Upper lobe of right lung (tissue), 1 donor: ENCODE data around the gene ATG12. TPM values are rescaled to one million over a fixed set of nuclear protein-coding genes. Genes with fewer than 3 reads are reported as not detected.

Experiments
- ATAC-seq: fragments of 200-7000 bp; cut with Tn5 transposase; one replicate; pipeline ENCODE4 v1.9.1; 2020; ENCODE audit warnings: mild to moderate bottlenecking, moderate library complexity
- DNase-seq: peaks from one replicate; pipeline ENCODE4 v3.0.0-alpha.2; 2020
- H3K27ac ChIP-seq: fragments of 200-600 bp; one replicate; pipeline ENCODE4 v1.8.0; 2022
- H3K27me3 ChIP-seq: fragments of 200-600 bp; one replicate; pipeline ENCODE4 v1.8.0; 2022; ENCODE audit warnings: mild to moderate bottlenecking
- H3K36me3 ChIP-seq: fragments of 200-600 bp; one replicate; pipeline ENCODE4 v1.8.0; 2022
- H3K4me1 ChIP-seq: fragments of 200-600 bp; one replicate; pipeline ENCODE4 v1.8.0; 2022
- H3K4me3 ChIP-seq: fragments of 200-600 bp; one replicate; pipeline ENCODE4 v1.8.0; 2022; ENCODE audit warnings: mild to moderate bottlenecking
- H3K9me3 ChIP-seq: fragments of 200-600 bp; one replicate; pipeline ENCODE4 v1.8.0; 2022
- CTCF ChIP-seq: fragments of 200-600 bp; IDR thresholded peaks from one replicate; pipeline ENCODE4 v1.8.0; 2022; ENCODE audit warnings: antibody characterized with exemption
- intact Hi-C: fragments of 100-400 bp; cut with DNase I; formaldehyde crosslinking; loops from one replicate; pipeline ENCODE4 v1.11.0; 2022
- total RNA-seq: library from RNA; stranded (reverse); fragmentation: NEBNext Ultra II Directional; extraction: Animal tissue kit (Norgen Biotek cat#: 25700); gene quantifications from one replicate; pipeline ENCODE4 v1.2.1, GENCODE V29; 2021
- donor health status: DM: no; HTN: yes; CAD: no; lungs with severe emphysema.

The ATG12 gene
- total RNA-seq, 1 donor from 2014 or later, result 36.5 TPM

GRCh38 chr5:115849258-115849798 lies 8.0 kb upstream of the ATG12 start:
- Histone ChIP-seq H3K4me1 (peaks cover 26% of the 10 kb centered on the region), H3K27me3 (no peaks in the 10 kb centered on the region), H3K4me3 (no peak overlapping the region), H3K9me3 (no peaks in the 10 kb centered on the region), H3K36me3 (no peaks in the 10 kb centered on the region), H3K27ac (no peak overlapping the region)
- intact Hi-C loops, result no loop called here
- TF ChIP-seq CTCF, result no peak
- no peak for ATAC-seq
- DNase-seq, result no peak

GRCh38 chr5:115847290-115847689 lies 5.9 kb upstream of the ATG12 start:
- ATAC-seq (no peak), DNase-seq (no peak)
- Histone ChIP-seq H3K27ac (no peak overlapping the region), H3K36me3 (no peaks in the 10 kb centered on the region), H3K4me3 (no peak overlapping the region), H3K27me3 (no peaks in the 10 kb centered on the region), H3K9me3 (no peaks in the 10 kb centered on the region), H3K4me1 (peaks cover 40% of the 10 kb centered on the region)
- TF ChIP-seq CTCF, result no peak
- intact Hi-C loops, result no loop called here

- H3K4me3 ChIP-seq, result no peak overlapping the region
- ATAC-seq (no peak), DNase-seq (no peak)
- no peak for TF ChIP-seq CTCF
- H3K27ac ChIP-seq, result no peak overlapping the region
- peaks cover 38% of the 10 kb centered on the region for H3K4me1 ChIP-seq
- no peaks in the 10 kb centered on the region for H3K27me3 ChIP-seq
- H3K36me3 ChIP-seq, result no peaks in the 10 kb centered on the region
- H3K9me3 ChIP-seq, result no peaks in the 10 kb centered on the region
- intact Hi-C loops, result no loop called here
Observed at GRCh38 chr5:115844321-115844817, 3.0 kb upstream of the ATG12 start.

GRCh38 chr5:115843444-115844130 lies 2.2 kb upstream of the ATG12 start:
- no peaks in the 10 kb centered on the region for H3K36me3 ChIP-seq
- TF ChIP-seq CTCF, result no peak
- DNase-seq (no peak), ATAC-seq (no peak)
- H3K4me3 ChIP-seq, result peak overlapping the region; percentile 94
- intact Hi-C loops, result no loop called here
- no peaks in the 10 kb centered on the region for H3K27me3 ChIP-seq
- H3K4me1 ChIP-seq, result peaks cover 44% of the 10 kb centered on the region
- no peak overlapping the region for H3K27ac ChIP-seq
- H3K9me3 ChIP-seq, result no peaks in the 10 kb centered on the region

- DNase-seq (no peak), ATAC-seq (no peak)
- intact Hi-C loops, result no loop called here
Observed at GRCh38 chr5:115842952-115843351, 1.6 kb upstream of the ATG12 start.

More at GRCh38 chr5:115842952-115843351, 1.6 kb upstream of the ATG12 start:
- Histone ChIP-seq H3K4me3 (peak overlapping the region; percentile 94), H3K4me1 (peaks cover 51% of the 10 kb centered on the region), H3K9me3 (no peaks in the 10 kb centered on the region), H3K36me3 (no peaks in the 10 kb centered on the region), H3K27ac (peak overlapping the region; percentile 89), H3K27me3 (no peaks in the 10 kb centered on the region)
- no peak for TF ChIP-seq CTCF
